Subcutaneous preadipocyte (primary cell): ENCODE data around the gene RINT1. TPM values are rescaled to one million over a fixed set of nuclear protein-coding genes. Genes with fewer than 3 reads are reported as not detected.

Experiments used
- total RNA-seq: library from RNA; depleted of rRNA; stranded (reverse); fragments of >200 nt; gene quantifications from 2 replicates; pipeline ENCODE4 v1.2.3, GENCODE V29; 2012

RINT1 gene
- total RNA-seq: 12.5 and 14.3 TPM in 2 replicates

DNA sequence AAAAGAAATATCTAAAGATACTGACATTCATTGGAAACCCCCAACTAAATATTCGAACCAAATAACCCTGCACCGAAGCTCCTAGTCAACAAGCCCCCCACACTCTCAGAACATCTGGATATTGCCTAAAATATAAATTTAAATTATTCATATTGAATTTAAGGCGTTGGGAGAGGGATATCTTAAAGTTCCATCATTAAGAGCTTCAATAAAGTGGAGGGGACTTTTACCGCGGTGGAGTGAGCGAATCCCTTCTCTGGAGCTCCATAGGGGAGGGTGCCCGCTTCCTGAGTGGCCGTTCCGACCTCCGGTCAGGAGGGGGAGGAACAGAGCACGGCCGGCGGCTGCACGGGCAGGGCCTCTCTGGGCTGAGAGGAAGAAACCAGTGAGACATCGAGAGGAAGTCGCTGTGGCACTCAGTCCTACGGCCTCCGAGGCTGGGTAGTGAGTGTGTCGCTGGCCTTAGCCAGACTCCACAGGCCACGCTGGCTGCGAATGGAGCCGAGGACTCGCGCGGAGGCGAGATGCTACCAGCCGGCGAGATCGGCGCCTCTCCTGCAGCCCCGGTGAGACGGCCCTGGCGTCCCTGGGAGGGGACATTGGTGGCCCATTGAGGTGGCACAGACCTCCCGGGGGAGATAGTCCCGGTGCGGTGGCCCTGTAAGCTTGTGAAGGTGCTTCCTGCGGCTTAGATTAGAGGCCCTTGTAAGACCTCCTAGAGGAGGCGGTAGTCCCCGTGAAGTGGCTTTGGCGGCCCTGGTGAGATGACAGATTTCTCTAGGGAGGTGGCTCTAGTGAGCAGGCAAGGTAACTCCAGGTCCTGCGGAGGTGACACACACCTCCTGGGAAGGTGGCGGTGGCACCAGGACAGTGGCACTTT, at the start of gene RINT1:
TSS of gene RINT1 (plus strand) at position 410 of the 880 bp plus-strand sequence. CDS start at position 525, 115 bp downstream.

DNA sequence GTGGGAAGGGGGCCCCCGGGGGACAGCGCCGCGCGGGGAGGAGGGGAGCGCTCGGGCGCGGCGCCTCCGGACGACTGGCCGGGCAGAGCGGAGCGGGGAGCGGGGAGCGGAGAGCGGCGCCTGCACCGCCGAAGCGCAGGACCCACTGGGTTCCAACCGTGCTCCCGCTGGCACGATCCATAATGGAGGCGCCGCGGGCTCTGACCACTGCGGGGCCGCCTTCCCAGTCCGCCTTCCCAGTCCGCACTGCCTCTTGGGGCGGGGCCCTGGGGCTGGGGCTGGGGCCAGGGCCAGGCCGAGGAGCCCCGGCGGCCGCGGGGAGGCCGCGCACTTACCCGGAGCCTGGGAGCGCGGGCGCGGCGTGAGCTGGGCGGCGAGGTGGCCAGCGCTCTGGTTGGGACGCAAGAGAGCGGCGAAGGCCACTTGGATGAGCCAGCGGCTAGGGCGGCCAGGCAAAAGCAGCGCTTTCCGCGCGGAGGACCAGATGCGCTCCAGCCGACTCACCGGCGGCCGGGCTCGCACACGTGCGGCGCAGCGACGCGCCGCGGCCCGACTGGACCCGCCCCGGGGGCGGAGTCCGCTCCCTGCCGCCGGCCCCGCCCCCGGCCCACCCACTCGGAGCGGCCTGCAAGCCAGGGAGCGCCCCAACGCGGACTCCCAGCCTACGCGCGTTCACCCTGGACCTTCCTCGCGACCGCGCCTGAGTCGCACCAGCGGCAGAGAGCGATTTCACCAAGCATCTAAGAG, 10.1 kb upstream of the RINT1 start, which contains the start of gene PUS7:
TSS of gene PUS7 (minus strand) at position 555 of the 747 bp plus-strand sequence. CDS start 13,759 bp downstream, outside the sequence.

DNA sequence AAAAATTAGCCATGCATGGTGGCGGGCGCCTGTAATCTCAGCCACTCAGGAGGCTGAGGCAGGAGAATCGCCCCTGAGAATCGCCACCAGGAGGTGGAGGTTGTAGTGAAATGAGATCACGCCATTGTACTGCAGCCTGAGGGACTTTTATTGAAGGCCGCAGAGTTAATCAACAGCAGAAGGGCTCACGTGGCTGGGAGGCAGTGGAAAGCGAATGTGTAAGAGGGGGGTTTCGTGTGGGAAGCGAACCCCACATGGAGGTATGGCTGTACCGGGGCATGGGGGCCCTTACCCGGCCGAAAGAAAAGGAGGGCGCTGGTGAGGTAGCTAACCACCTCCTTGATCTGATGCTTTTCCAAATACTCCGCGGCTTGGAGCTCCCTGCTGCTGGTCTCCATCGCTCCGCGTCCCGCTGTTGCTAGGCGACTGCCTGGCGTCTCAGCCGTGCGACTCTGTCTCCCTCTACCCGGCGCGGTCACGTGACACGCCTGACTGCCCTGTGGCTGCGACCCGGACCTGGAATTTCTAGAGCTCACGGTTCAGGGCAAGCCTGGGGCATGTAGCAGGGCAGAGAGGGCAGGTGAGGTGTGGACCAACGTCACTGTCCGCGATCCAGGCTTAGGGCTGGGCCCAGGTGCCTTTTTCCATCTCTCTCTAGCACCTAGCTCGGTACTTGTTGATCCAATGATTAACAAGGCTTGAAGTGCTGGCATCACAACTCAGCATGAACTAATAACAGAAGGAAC, 49.2 kb downstream of the RINT1 start, which contains the start of gene EFCAB10:
TSS of gene EFCAB10 (minus strand) at position 428 of the 746 bp plus-strand sequence. CDS start at position 398, 30 bp downstream.

Other genes starting within 250 kb of the RINT1 start
- 45.6 and 49.7 TPM in 2 replicates for gene SRPK2, start 143.3 kb upstream of the RINT1 start, total RNA-seq
- gene PUS7, start 9.9 kb upstream of the RINT1 start, total RNA-seq: 24.3 and 35.6 TPM in 2 replicates
- not detected in 2 replicates for gene EFCAB10, start 49.3 kb downstream of the RINT1 start, total RNA-seq